GM18502 (cell line): Measurements from ENCODE around the gene CCDC28A.
"Not testable (repeated sequence)": the region's sequence is repeated elsewhere in the genome, so short reads cannot be mapped to it uniquely, and the experiment has no call there.

ENCODE experiments used
- ATAC-seq: cut with Tn5 transposase; IDR thresholded peaks from one replicate; pipeline ENCODE4 v1.9.1; 2021; ENCODE audit warnings: mild to moderate bottlenecking; ENCODE audit not compliant: unreplicated experiment, poor library complexity

Gene CCDC28A

DNA sequence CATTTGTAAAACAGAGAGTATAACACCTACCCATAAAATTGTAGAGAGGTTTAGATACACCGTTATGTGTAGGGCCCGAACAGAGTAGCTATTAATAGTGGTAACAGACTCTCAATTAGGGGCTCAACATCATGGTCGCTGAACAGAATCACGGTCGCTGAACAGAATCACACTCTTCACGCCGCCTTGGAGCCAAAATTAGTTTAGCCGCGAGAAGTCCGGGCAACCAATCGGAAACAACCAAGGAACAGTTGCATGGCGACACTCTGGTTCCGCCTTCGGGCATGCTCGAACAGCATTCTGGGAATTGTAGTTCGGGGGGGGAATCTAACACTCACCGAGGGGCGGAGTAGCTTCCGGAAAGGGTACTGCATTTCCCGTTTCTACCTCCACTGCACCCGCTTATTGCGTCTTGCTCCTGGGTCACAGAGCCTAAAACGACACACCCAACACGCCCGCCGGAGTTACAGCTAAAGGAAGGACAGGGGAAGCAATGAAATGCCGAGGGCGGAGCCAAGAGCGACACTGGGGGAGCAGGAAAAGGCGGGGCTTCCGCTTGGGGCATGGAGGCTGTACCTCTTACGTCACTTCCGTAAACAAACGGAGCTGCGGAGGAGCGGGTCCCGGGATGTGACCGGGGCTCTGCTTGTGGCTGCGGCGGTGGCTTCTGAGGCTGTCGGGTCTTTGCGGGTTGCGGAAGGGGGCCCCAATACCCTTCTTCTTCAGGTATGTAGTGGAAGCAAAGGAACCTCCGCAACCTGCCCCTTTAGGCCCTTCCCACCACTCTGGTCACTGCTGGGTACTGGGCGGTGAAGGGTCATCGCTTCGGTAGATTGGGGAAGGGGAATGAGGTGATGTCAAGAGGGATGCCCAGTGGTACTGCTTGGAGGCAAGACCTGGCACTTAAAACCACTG is at the start of gene CCDC28A:
Gene CCDC28A, plus strand, starts transcription at position 593 of the 915 bp plus-strand sequence. CDS start 2,352 bp downstream, outside the sequence.
- peak; percentile 95 for ATAC-seq

DNA sequence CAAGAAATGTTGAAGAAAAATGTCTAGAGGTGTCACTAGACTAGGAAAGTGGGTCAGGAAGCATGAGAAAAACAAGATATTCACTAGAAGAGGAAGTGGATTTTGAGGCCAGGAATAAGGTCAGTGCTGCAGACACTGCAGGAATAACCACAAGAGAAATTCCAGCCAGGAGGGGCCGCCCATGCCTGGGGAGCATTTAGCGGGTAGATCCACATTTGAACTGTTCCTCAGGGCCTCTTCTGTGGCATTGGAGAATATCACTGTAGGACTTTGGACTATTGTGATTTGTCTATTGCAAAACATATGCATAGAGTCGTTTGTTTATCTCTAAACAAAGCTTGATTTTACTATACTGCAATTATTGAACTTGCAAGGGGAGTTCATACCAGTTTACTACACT is 49.6 kb upstream of the CCDC28A start:
- ATAC-seq, result no peak

DNA sequence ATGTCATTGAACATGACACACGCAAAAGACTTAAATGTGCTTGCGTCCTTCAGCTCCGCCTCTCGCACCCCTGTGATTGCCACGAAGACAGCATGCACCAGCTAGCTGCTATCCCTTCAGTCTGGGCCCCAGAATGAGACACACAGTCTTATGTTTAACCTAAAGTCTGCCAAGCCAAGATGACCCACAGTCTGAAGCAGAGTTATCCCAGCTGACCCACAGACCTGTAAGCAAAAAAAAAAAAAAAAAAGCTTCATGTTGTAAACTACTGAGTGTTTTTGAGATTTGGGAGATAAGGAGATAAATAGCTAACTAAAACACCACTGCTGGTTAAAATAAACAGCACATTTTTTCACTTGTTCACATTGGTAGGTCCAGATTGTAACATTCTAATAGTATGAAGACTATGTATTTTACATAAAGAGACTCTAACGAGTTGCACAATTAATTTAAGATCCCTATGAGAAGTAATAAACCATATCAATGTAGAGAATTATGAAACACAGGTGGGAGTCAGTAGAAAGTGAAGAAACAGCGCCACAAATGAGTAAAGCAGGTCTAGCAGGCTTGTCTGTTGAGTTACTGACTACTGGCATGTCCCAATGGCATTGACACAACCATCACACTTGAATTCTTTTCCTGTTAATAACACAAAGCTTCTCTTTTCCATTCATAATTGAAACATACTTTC is 47.4 kb upstream of the CCDC28A start:
- ATAC-seq, result no peak

DNA sequence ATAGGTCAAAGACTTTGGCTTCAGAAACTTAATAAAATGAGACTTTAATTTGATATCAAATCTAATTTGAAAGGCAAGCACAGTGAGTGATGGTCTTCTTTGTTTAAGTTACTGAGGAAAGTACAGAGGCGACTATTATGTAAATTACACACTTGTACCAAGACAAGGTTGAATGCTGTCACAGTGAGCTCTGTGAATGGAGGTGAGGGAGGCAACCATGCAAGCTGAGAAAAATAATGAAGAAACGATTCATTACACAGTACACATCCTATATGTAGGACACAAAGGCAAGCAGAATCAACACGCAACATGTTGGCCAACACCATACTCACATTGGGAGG is 46.8 kb upstream of the CCDC28A start:
- ATAC-seq, result no peak

DNA sequence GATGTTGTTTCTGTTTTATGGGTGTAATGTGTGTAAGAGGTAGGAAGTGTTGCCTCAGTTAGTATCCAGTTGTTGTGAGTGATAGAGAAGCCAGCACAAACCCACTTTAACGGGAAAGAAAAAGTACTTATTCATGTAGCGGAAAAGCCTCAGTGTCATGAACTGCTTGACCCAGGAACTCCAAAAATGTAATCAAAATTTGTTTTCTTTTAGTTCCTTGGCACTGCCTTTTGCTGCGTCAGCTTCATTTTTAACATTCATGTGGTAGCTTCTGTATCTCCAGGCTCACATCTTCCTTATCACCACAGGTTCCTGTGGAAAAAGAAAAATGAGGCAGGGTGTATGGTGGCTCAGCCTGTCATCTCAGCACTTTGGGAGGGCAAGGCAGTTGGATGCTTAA is 46.4 kb upstream of the CCDC28A start:
- no peak for ATAC-seq

DNA sequence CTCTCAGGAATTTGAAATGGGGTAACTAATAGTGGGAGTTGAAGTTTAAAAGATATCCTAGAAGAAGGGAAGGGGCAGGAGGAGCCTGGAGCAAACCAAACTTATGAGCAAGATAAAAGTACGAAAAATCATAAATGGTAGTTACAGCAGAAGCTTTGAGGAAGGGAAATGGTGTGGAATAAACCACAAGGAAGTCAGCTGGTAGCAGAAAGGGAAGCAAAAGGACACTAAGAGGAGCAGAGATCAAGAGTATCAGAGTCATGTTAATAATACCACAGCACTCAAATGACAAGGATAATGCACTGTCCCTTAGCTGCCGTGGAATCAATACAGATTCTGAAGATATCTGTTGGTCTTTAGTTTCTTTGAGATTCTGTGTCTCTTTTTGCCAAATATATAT is 44.9 kb upstream of the CCDC28A start:
- no peak for ATAC-seq

DNA sequence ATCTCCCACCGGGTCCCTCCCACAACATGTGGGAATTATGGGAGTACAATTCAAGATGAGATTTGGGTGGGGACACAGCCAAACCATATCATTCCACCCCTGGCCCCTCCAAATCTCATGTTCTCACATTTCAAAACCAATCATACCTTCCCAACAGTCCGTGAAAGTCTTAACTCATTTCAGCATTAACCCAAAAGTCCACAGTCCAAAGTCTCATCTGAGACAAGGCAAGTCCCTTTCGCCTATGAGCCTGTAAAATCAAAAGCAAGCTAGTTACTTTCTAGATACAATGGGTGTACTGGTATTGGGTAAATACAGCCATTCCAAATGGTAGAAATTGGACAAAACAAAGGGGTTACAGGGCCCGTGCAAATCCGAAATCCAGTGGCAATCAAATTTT is 43.5 kb upstream of the CCDC28A start:
- ATAC-seq, result not testable (repeated sequence)

DNA sequence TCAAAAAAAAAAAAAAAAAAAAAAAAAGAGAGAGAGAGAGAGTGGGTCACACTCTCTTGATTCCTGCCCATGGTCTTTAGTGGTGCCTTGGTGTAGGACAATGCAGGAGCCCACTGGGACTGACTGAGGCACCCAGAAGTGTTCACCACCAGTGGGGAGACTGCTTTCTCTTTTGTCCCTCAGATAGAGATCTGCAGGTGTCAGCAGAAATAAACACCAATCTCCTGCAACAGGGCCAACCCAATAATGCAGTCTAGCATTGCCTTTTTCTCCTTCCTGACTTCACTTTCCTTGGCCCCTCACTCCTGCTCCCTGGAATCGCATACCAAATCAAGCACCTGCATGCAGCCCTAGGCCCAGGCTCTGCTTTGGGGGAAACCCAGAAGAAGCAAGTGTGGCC is 39.0 kb upstream of the CCDC28A start:
- ATAC-seq, result no peak

DNA sequence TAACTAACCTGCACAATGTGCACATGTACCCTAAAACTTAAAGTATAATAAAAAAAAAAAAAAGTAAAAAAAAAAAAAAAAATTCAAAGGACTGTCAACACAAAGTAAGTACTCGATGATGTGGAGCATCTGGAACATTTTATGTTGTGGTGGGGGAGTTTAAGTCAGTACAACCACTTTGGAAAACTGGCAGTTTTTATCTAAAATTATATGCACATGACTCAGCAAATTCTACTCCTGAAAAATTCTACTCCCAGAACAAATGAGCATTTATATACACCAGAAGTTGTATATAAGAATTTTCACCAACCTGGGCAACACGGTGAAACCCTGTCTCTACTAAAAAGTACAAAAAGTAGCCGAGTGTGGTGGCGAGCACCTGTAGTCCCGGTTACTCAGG is 36.9 kb upstream of the CCDC28A start:
- ATAC-seq, result no peak

DNA sequence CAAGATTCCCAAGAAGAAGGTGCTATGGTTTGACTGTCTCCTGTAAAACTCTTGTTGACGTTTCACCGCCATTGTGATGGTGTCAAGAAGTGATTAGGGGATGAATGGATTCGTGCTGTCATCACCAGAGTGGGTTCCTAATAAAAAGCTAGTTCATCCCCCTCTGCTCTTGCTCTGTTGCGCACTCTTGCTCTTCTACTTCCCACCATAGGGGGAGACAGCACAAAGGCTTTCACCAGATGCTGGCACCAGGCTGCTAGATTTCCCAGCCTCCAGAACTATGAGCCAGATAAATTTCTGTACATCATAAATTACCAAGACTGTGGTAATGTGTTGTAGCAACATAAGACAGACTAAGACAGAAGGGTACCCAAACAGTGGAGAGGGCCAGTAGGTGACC is 21.6 kb upstream of the CCDC28A start:
- ATAC-seq, result no peak

DNA sequence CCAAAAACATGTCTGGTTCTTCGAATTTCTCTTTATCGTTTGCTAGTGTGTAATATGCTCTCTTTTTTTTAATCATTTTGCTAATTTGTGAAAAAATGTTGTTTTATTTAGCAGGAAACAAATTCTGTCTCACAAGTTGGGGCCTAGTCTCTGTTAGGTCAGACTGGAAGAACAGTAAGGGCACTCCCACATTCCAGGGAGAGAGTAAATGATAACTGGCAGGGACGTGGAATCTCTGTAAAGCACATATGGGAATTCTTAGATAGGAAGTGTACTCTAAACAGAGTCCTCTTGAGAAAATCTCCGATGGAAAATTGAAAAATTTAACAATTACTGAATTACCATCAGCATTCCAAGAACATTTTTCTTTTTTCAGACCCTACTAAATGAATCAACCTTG is 16.4 kb upstream of the CCDC28A start:
- no peak for ATAC-seq

DNA sequence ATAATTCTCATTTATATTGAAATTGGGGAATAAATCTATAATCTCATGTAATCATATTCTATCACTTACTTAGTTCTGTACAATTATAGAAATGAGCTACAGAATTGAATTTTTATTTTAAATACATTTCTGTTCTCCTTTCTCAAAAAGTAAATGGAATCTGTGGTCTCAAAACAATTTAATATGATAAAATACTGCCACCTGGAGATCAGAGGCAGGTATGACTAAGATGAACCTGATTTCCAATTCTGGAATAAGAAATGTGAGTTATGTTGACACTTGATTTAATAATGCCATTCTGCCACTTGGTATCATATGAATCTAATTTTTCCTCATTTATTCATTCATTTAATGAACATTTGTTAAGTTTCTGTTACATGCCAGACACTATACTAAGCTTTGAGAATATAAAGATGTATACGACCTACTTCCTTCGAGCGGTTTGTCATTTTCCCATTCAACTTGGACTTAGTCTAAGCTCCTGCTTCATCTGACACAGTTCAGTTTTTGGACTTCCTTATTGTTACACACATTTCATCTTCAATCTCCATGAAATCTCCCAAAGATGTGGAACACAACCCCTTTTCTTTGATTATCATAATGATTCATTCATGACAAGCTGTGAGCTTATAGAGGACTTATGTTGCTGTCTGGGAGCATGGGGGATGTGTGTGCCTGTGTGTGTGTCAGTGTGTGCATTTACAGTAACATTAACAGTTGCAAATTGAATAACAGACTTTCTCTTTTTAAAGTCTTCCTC is 7.5 kb upstream of the CCDC28A start:
- no peak for ATAC-seq

DNA sequence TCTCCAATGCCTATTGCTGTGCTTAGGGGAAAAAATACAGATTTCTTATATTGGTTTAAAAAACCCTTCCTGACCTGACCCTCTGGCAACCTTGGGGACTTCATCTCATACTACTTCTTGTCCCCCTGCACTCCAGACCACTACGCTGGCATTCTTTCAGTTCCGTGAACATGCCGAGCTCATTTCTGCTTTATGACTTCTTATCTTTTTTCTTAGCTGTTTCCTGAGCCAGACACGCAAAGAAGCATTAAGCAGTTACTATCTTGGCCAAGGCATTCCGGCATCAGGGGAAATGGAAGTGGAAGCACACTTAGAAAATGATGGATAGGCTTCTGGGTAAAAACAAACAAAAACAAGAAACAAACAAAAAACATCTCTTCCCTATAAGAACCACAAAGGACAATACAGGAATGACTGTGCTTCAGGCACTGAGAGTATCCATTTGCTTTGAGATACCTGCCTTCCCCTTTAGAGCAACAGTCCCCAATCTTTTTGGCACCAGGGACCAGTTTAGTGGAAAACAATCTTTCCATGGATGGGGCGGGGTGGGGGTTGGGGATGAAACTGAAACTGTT is 4.4 kb upstream of the CCDC28A start:
- ATAC-seq, result no peak

DNA sequence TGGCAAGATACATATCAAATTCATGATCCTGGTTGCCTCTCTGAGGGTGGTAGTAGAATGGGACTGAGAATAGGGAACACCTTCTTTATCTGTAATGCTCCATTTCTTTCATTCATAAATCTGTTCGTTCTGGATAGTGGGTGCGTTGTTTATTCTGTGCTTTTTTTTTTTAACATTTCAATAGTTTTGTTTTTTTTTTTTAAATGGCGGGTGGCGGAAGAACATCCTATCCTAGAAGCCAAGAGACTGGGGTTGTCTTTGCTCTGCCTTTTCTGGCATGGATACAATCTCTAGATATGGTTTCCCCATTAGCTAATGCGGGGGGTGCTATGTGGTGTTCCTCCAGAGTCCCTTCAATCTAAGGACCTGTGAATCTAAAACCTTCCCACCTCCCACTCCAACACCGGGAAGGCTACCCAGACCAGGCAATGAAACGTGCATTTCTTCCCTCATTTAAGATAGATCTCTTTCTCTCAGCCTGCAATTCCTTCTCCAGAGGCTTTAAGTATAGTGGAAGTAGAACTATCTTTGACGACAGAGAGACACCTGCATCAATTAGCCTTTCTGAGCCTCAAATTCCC is 883 bp upstream of the CCDC28A start:
- ATAC-seq, result peak; percentile 1

DNA sequence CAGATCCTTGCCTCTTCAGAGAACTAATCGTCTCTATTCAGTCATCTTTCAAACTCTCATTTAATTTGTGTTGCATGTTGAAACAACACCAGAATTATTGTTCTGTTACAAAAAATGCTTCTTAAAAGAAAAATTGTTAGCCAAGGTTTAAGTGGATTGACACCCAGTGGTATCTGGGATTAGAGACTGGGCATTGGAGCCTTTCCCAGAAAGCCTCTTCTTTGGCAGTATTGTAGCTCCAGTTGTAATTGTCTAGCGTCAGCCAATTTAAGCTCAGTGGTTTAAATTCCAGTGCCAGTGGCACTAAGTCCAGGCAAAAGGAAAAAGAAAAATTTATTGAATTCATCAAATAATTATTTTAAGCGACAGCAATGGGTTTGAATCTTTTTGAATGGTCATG is 801 bp downstream of the CCDC28A start:
- no peak for ATAC-seq

DNA sequence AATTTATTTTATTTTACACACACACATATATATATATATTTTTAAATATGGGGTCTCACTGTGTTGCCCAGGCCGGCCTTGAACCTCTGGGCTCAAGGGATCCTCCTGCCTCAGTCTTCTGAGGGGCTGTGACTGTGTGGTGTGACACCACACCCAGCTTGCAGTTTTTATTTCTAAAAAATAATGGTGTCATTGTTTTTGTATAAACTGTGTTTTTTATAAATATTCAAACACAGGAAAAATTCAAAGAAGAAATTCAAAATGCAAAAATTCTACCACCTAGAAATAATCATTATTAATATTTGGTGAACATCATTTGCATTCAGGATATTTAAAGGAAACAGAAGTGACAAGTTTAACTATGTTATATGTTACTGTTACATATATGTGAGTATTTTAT is 3.1 kb downstream of the CCDC28A start:
- ATAC-seq, result no peak

DNA sequence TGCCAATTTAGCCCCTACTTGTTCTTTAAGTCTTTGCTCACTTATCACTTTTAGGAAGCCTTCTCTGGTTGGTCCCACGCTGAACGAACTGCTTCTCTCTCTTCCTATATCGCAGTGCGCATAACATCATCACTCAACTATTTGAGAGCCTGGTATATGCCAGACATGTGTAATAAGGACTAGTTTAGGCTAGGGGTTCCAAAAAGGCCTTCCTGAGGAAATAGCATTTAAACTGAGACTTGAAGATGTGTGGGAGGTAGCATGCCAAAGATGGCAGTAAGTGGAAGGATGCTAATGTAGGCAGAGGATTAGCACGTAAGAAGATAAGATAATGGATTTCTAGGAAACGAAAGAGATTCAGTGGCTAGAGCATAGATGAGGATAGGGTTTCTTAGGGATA is 4.8 kb downstream of the CCDC28A start:
- ATAC-seq, result no peak

DNA sequence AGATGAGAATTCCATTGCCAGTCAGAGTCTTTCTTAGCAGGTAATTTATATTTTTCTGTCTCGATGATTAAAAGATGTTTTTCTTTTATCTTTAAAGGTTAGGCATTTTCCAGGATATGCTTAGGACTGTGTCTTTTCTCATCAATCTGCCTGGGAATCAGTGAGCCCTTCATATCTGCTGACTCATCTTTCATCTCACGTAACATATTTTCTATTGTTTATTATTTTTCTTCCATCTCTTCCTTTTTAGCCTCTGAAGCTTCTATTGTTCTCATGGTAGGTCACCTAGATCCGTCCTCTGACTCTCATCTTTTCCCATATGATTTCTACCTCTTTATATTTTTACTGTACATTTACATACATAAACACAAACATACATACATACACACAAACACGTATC is 8.7 kb downstream of the CCDC28A start:
- no peak for ATAC-seq

DNA sequence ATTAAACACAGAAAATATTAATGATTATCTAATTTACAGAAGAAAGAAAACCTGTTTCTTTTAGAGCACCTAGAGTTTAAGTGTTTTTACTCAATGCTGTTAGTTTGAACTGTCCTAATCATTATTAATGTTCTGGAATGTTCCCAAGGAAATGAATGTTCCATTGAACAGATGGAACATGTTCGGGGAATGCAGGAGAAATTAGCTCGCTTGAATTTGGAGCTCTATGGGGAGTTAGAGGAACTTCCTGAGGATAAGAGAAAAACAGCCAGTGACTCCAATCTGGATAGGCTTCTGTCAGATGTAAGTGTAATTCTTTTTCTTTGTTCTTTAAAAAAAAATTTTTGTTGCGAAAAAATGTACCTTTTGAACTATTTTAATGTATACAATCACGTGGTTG is 11.5 kb downstream of the CCDC28A start:
- ATAC-seq, result no peak

DNA sequence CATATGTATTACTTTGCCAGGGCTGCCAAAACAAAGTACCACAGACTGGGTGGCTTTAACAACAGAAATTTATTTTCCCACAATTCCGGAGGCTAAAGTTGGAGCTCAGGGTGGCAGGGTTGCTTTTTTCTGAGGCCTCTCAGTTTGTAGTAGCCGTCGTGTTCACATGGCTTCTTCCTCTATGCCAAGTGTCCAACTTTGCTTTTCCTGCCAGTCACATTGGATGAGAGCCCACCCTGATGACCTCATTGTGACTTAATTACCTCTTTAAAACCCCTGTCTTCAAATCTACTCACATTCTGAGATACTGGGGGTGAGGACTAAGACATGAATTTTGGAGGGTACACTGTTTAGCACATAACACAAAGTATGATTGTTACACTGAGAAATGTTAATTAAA is 12.4 kb downstream of the CCDC28A start:
- no peak for ATAC-seq
